Gastrocnemius medialis (tissue), 4 donors: Measurements from ENCODE around the gene ISLR.

Experiments used
- POLR2A ChIP-seq, 2 donors: fragments of 450-650 bp; IDR thresholded peaks; one replicate each; pipeline ENCODE4 v1.6.1; 2017; ENCODE audit warnings: antibody characterized with exemption in 2 of 2, mild to moderate bottlenecking in 2 of 2, moderate library complexity in 2 of 2
- TF ChIP-seq, protein P1 (sequence below), 5 experiments: fragments of 450-650 bp in 3 of 5; fragments of 200-600 bp in 2 of 5; sonication (generic) in 2 of 5; IDR thresholded peaks in 4 of 5; conservative IDR thresholded peaks in 1 of 5; 1 replicate in 4 of 5; 2 replicates in 1 of 5; pipeline ENCODE4 v1.5.1; 2016 to 2019; ENCODE audit warnings: antibody characterized with exemption in 5 of 5, mild to moderate bottlenecking in 3 of 5, moderate library complexity in 3 of 5

DNA sequence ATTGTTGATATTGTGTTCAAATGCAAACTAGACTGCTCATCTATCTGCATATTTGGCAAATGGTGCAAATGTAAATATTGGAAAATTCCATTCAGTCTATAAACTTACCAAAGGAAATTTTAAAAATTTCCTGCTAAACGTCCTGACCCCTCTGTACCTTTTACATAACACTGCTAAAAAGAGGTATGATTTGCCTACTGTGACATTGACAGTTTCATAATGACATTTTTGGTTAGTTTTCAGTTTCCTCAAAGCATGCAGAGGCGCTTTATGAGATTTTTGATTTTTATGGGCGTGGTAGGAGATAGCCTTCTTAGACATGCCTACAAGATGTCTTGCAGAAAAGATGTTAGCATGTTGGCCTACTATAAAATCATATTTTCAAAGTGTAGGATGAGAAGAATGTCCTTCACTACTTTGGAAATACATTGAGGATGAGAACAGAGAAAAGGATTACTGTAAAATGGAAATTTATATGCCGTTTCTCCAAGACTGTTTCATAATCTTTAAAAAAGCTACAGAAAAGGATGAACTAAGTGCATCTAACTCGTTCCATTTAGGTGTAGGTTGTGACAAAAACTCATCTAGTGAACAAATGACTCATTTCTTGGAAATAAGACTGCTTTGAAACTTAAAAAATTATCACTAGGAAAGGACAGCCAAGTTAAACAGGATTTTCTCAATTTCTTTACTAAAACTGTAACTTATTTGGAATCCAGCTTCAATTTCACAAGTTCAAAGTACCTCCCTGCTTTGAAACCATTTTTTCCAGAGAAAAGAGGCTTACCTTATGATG, 14.5 kb upstream of the ISLR start:
- TF ChIP-seq POLR2A (IDR thresholded peaks at IDR 0.05) = no peak
- TF ChIP-seq, protein P1, sequence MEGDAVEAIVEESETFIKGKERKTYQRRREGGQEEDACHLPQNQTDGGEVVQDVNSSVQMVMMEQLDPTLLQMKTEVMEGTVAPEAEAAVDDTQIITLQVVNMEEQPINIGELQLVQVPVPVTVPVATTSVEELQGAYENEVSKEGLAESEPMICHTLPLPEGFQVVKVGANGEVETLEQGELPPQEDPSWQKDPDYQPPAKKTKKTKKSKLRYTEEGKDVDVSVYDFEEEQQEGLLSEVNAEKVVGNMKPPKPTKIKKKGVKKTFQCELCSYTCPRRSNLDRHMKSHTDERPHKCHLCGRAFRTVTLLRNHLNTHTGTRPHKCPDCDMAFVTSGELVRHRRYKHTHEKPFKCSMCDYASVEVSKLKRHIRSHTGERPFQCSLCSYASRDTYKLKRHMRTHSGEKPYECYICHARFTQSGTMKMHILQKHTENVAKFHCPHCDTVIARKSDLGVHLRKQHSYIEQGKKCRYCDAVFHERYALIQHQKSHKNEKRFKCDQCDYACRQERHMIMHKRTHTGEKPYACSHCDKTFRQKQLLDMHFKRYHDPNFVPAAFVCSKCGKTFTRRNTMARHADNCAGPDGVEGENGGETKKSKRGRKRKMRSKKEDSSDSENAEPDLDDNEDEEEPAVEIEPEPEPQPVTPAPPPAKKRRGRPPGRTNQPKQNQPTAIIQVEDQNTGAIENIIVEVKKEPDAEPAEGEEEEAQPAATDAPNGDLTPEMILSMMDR (IDR thresholded peaks at IDR 0.05 in 4 of 5, conservative IDR thresholded peaks at IDR 0.05 in 1 of 5) = no peak
